Measurements from ENCODE around the gene RAMP3.
"Not testable (repeated sequence)": the region's sequence is repeated elsewhere in the genome, so short reads cannot be mapped to it uniquely, and the experiment has no call there.

The RAMP3 gene

DNA sequence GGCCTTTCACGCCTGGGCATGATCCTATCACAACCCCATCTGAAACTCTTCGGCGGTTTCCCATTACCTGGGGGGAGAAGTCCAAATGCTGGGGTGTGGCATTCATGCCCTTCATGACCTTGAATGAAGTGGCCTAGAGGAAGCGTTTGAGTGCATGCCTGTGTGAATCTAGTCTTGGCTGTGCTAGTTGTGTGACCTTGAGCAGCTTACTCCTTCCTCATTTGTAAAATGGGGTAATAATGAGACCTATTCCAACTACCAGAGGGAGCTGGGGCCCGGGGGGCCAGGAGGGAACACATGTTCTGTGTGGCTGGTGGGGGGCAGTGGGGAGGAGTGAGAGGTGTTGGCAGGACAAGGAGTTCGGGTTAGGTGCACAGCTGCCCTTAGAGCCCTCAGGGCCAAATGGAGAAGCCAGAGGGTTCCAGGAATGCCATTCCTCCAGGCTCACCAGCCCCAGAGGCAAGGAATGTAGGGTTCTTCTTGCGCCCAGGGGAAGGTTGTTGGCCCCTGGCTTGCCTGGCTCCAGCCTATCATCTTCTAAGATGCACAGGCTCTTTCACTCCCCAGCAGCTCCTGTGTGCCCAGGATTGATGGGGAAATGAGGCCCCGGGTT, 24.8 kb upstream of the RAMP3 start:
- DNase-seq, result no peak

GRCh38 chr7:45133352-45133751, 24.2 kb upstream of the RAMP3 start:
- no peak for DNase-seq

DNA sequence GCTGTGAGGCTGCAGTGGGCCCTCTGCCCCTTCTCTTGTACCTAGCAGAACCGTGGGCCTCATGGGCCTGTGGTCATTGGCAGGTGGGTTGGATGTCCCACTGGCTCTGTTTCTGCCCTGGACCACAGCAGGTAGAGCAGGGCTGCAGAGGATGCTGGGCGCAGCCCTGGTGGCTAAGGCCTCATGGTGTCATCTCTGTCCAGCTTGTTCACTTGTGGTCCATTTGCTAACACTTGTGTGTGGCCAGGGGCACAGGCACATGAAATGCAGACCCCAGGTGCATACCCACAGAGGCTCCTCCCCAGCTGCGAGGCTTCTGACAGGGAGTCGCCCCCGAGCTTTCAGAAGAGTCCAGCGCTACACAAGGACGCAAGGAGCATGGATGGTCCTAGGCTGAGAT, 23.7 kb upstream of the RAMP3 start:
- no peak for DNase-seq

GRCh38 chr7:45136106-45137060, 21.2 kb upstream of the RAMP3 start:
- DNase-seq, result peak; percentile 60

- no peak for DNase-seq
Measured at GRCh38 chr7:45138433-45139267, 18.9 kb upstream of the RAMP3 start.

DNA sequence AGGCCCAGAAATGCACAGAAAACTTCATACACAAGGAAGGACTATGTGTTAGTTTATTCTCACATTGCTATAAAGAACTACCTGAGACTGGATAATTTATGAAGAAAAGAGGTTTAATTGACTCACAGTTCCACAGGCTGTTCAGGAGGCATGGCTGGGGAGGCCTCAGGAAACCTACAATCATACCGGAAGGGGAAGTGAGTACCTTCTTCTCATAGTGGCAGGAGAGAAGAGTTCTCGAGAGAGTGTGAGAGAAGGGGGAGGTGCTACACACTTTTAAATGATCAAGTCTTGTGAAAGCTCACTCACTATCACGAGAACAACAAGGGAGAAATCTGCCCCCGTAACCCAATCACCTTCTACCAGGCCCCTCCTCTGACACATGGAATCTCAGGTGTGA, 16.8 kb upstream of the RAMP3 start:
- no peak for DNase-seq

GRCh38 chr7:45143616-45144015, 14.0 kb upstream of the RAMP3 start:
- DNase-seq, result no peak

DNA sequence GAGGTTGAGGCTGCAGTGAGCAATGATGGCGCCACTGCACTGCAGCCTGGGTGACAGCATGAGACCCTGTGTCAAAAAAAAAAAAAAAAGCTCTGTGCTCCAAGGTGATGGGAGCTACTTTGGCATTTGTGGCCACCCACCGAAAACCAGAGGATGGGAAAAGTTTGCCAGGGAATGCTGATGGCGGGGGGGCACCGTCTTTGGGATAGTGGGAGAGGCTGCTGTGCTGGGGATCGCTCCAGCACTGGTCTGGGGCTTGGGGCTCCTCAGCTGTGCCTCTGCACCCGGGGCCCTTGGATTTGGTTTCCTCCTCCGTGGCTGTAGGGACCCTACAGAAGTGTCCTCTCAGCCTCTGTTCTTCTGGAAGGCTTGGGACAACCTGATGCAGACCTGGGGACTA, 11.7 kb upstream of the RAMP3 start:
- DNase-seq, result no peak

DNA sequence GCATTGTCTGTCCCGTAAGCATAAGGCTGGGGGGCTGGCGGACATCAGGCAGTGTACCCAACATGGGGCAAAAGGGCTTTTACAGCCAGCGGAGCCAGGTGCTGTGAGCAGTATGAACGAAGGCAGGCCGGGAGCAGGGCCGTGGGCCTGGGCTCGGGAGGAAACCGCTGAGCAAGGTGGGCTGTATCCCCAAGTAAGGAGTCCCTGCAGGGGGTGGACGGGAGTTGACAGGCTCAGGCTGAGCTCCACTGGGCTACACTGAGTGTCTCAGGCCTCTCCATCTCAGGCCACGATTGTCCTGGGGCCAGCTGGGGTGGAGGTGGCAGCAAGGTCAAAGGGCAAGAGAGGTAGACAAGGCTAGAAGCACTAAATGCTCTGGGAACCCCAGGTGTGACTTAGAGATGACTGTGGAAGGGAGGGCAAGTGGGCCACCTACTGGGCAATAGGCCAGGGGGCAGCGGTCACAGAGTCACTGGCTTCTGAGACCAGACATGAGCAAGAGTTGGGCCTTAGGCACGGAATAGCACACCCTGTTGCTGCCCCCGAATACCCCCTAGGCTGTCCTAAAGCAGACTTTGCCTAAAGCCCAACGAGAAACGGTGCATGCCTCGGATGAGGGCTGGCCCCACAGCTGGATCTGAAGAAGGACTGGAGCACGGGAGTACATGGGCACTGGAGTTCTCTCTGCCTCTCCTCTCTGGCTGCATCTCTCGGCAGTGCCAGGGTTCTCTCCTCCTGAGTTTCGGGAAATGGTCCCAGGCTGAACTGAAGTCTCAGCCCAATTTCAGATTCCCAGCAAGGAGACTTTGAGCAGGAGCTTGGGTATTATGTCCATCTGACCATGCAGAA, 10.8 kb upstream of the RAMP3 start:
- DNase-seq, result no peak

GRCh38 chr7:45147858-45148652, 9.5 kb upstream of the RAMP3 start:
- DNase-seq, result no peak

DNA sequence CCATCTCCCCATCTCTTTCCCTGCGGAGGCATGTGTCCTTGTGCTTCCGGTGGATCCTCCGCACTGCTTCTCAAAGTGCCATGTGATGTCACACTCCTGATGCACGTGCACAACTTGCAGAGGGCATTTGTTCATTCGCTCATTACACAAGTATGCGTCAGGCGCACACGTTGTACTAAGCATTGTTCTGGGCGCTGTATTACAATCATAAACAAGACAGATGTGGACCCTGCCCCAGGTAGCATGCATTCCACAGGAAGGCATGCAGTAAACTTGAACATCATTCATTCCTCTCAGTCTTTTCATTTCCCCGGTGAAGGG, 9.0 kb upstream of the RAMP3 start:
- no peak for DNase-seq

- no peak for DNase-seq
Measured at GRCh38 chr7:45149606-45150005, 8.0 kb upstream of the RAMP3 start.

DNA sequence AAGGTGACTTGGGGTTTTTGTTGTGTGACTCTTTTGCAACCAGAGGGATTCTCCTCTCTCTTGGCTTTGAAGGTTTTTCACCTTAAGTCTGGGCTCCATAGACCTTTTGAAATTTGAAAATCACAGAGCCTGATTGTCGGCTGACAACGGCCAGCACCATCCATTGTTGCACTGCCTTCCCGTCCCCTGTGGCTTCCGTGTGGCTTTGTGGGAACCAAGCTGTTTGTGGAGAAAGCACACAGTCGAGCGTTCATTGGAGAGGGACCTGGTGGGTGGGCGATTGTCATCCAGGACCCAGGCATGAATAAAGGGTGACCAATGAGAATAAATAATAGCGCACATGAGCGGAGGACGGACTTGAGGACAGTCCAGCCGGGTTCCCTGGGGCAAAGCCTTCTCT, 7.4 kb upstream of the RAMP3 start:
- DNase-seq, result no peak

DNA sequence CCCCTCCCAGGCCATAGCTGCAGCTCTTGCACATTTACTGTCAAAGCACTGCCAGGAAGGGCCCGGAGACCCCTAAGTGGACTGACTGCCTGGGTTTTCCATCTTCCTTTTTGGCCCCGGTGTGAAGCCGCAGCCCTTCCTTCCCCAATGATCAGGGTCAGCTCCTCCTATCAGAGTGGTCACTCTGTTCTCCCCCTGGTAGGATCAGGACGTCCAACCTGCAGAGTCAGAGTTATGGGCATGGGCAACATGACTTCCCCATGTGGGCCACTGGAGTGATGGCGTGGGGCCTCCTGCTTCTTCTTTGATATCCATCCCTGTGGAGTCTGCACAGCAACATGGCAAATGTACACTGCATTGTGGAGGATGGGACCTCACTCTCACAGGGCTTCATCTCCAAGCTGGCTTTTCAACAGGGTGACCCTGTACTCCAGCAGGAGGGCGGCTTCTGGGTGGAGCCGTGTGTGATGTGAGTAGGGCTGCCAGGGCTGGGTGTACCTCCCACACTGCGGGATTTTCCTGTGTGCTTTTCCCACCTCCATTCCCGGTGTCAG, 6.4 kb upstream of the RAMP3 start:
- DNase-seq, result no peak

DNA sequence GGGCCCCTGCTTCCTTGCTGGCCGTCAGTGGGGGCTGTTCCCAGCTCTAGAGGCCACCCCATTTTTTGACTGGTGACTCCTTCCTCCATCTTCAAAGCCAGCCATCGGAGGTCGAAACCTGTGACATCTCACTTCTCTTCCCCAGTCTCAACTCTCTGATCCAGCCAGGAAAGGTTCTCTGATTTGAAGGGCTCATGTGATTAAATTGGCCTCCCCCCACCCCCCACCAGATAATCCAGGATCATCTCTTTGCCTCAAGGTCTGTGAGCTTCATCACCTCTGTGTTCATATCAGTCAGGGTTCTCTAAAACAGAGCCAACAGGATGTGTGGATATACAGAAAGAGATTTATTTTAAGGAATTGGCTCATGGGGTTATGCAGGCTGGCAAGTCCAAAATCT, 5.6 kb upstream of the RAMP3 start:
- DNase-seq, result no peak

GRCh38 chr7:45153233-45153632, 4.4 kb upstream of the RAMP3 start:
- no peak for DNase-seq

GRCh38 chr7:45153861-45154260, 3.7 kb upstream of the RAMP3 start:
- not testable (repeated sequence) for DNase-seq

DNA sequence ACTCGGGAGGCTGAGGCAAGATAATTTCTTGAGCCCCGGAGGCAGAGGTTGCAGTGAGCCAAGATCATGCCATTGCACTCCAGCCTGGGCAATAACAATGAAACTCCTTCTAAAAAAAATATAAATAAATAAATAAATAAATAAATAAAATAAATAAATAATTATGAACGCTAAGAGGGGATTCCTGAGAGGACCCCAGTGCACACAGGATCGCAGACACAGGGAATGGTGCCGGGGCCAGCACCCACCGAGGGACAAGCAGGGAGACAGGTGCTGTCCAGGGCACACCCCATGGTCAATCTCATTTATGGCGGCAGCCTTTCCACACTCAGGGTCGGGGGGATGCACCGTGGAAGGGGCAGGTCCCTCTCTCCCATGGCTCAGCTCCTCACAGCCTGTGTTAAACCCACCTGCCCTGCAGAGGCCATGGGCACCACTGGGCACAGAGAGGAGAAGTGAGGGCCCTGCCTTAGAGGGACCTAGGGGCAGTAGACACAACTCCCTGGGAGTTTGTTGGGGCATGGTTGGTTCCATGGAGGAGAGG, 2.2 kb upstream of the RAMP3 start:
- no peak for DNase-seq

GRCh38 chr7:45155941-45156340, 1.6 kb upstream of the RAMP3 start:
- no peak for DNase-seq

DNA sequence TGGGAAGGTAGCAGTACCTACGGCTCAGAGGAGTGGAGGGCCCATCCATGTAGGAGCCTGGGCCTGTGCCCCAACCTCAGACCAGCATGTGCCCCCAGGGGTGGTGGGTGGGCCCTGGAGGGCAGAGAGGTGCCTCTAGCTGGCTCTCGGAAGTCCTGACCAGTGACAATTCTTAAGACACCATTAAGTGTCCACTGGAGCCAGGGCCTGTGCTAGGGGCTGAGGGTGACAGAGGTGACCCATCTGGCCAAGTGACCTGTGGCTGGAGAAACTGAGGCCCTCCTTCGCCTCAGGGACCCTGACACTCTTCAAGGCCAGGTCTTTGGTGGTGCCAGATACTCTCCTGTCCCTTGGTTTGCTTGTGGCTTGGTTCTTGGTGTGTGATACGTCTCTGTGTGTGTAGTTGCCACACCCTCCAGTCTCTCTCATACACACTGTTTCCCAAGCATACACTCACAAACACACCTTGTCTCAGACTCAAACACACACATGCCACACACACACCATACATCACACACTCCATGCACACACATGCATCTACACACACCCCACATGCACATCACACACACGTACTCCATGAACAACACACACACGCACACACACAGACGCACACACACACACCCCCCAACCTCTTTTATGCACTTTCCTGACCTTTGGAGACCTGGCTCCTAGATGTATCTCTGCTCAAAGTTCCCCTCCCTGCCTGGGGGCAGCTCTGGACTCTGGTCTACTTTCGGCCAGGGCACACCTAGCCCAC, 897 bp upstream of the RAMP3 start:
- DNase-seq, result no peak

- no peak for DNase-seq
Measured at GRCh38 chr7:45157286-45157652, 322 bp upstream of the RAMP3 start.

Data from NCI-H1105 (cell line).